Naive thymus-derived CD8-positive, alpha-beta T cell (primary cell): ENCODE measurements around the gene C3orf80. TPM values are rescaled to one million over a fixed set of nuclear protein-coding genes. Genes with fewer than 3 reads are reported as not detected.

ENCODE experiments used
- ATAC-seq, 2 donors: fragments of 150-1000 bp; cut with Tn5 transposase in 1 of 2; sonication (Bioruptor Pico), chemical (Tn5 transposase) in 1 of 2; 1 replicate in 1 of 2; 2 replicates in 1 of 2; pipeline ENCODE4 v1.10.0; 2021; ENCODE audit warnings: mild to moderate bottlenecking in 2 of 2, moderate library complexity in 2 of 2
- POLR2A ChIA-PET: fragments of 350-600 bp; sonication (Branson Sonifier 250); formaldehyde crosslinking; loops from one replicate; lab custom pipeline; 2021; ENCODE audit warnings: antibody characterized with exemption; lab: Charles Lee
- DNase-seq, 10 donors: peaks; one replicate each; pipeline versions ENCODE4 v3.0.0 to v3.0.0-alpha.2; 2020 to 2022
- H3K27ac Mint-ChIP-seq, 10 donors: one replicate each; pipeline ENCODE4 v1.8.0; 2020 to 2022; ENCODE audit warnings: mild to moderate bottlenecking in 10 of 10, mixed read lengths in 10 of 10, moderate library complexity in 4 of 10, inconsistent platforms in 1 of 10
- H3K27me3 Mint-ChIP-seq, 5 donors: one replicate each; pipeline ENCODE4 v1.8.0; 2021 to 2022; ENCODE audit warnings: mixed read lengths in 5 of 5
- H3K36me3 Mint-ChIP-seq, 3 donors: one replicate each; pipeline ENCODE4 v1.8.0; 2020 to 2022; ENCODE audit warnings: mixed read lengths in 3 of 3, mild to moderate bottlenecking in 2 of 3, inconsistent platforms in 1 of 3
- H3K4me1 Mint-ChIP-seq, 4 donors: one replicate each; pipeline ENCODE4 v1.8.0; 2021 to 2022; ENCODE audit warnings: mixed read lengths in 4 of 4
- H3K4me3 Mint-ChIP-seq, 10 donors: one replicate each; pipeline ENCODE4 v1.8.0; 2020 to 2022; ENCODE audit warnings: mild to moderate bottlenecking in 10 of 10, mixed read lengths in 10 of 10, moderate library complexity in 6 of 10, inconsistent platforms in 1 of 10
- H3K9me3 Mint-ChIP-seq, 9 donors: one replicate each; pipeline ENCODE4 v1.8.0; 2020 to 2022; ENCODE audit warnings: mixed read lengths in 9 of 9, mild to moderate bottlenecking in 3 of 9, inconsistent platforms in 1 of 9, moderate library complexity in 1 of 9
- polyA plus RNA-seq, 3 donors: library from polyadenylated mRNA; unstranded; fragments of 300-500 nt; fragmentation: Illumina TruSeq; gene quantifications; one replicate each; pipeline ENCODE4 v1.2.3, GENCODE V29; 2021
- total RNA-seq, 8 experiments: library from RNA in 2 of 8; stranded (reverse) in 2 of 8; gene quantifications; one replicate each; pipeline ENCODE4 v1.2.3 and lab custom pipeline; 2021 to 2026

Gene C3orf80
- total and polyA plus RNA-seq, 5 experiments from 2014 or later, result not detected

GRCh38 chr3:160259589-160259988, 34.4 kb downstream of the C3orf80 start:
- Mint-ChIP-seq H3K9me3 (no peaks in the 10 kb centered on the region), H3K27ac (no peak overlapping the region), H3K36me3 (peaks cover 0 to 35% (median 31%) of the 10 kb centered on the region in 3 donors), H3K4me3 (no peak overlapping the region), H3K4me1 (peaks cover 0 to 4% (median 4%) of the 10 kb centered on the region in 4 donors), H3K27me3 (no peaks in the 10 kb centered on the region)
- no peak for ATAC-seq
- POLR2A ChIA-PET, result no interaction called here
- no peak for DNase-seq

DNA sequence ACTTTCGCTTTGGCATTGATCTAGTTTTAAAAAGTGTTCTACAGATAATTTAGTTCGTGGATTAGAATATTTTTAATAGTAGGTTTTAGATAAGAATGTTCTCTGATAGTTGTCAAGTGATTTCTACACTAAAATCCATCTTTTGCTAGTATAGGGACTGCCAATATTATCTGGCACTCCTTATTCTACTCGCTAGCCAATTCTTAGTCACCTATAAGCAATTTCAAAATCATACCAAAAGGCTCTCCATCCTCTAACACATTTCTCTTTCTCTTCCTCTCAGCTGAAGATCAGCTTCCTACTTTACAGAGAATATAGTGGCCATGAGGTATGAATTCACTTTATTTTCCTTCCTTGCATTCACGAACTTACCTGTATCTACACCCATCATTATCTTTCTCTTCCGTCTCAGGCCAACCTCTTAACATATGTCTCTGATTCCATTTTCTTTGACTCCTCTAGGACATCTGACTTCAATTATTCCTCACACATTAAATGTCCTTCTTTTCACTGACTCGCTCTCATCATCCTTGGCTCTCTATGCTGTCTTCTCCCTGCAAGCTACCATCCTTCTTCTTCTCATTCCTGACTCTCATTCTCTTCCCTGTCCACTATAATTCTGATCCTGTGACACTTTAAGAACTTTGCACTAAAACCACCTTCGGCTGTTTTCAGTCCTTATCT, 35.5 kb downstream of the C3orf80 start:
- Mint-ChIP-seq H3K4me1 (peaks cover 0 to 7% (median 4%) of the 10 kb centered on the region in 4 donors), H3K4me3 (no peak overlapping the region), H3K9me3 (no peaks in the 10 kb centered on the region), H3K27me3 (no peaks in the 10 kb centered on the region), H3K27ac (no peak overlapping the region), H3K36me3 (peaks cover 0 to 39% (median 35%) of the 10 kb centered on the region in 3 donors)
- DNase-seq, result no peak
- POLR2A ChIA-PET, result no interaction called here
- no peak for ATAC-seq

GRCh38 chr3:160265088-160265487, 39.9 kb downstream of the C3orf80 start:
- Mint-ChIP-seq H3K4me3 (no peak overlapping the region), H3K36me3 (peaks cover 5 to 27% (median 26%) of the 10 kb centered on the region in 3 donors), H3K27me3 (no peaks in the 10 kb centered on the region), H3K4me1 (peaks cover 0 to 7% (median 3%) of the 10 kb centered on the region in 4 donors), H3K27ac (no peak overlapping the region), H3K9me3 (no peaks in the 10 kb centered on the region)
- no peak for DNase-seq
- POLR2A ChIA-PET, result no interaction called here
- no peak for ATAC-seq

Other genes starting within 250 kb of the C3orf80 start
- 1 to 10 TPM; 1.0 to 3.0 TPM for gene IL12A, start 236.6 kb upstream of the C3orf80 start, total RNA-seq
- under 1 TPM; 0.37 to 0.60 (median 0.43) TPM for gene IL12A, start 236.6 kb upstream of the C3orf80 start, polyA plus RNA-seq
- gene IFT80, start 173.8 kb downstream of the C3orf80 start, total RNA-seq, result 10 to 100 TPM; 30.4 to 34.9 TPM
- gene IFT80, start 173.8 kb downstream of the C3orf80 start, polyA plus RNA-seq, result 1 to 10 TPM; 4.8 to 8.4 (median 6.0) TPM
- gene SMC4, start 174.2 kb downstream of the C3orf80 start, total RNA-seq, result 10 to 100 TPM; 39.4 to 43.2 TPM
- gene SMC4, start 174.2 kb downstream of the C3orf80 start, polyA plus RNA-seq, result 10 to 100 TPM; 19.2 to 32.9 (median 29.0) TPM
- gene TRIM59, start 224.4 kb downstream of the C3orf80 start, total RNA-seq, result 10 to 100 TPM; 14.0 to 14.2 TPM
- 10 to 100 TPM; 12.4 to 17.4 (median 14.7) TPM for gene TRIM59, start 224.4 kb downstream of the C3orf80 start, polyA plus RNA-seq